Smooth muscle cell (in vitro differentiated cells): ENCODE results near the gene PARP14. TPM values are rescaled to one million over a fixed set of nuclear protein-coding genes. Genes with fewer than 3 reads are reported as not detected.

ENCODE experiments used
- DNase-seq: peaks from one replicate; lab custom pipeline; 2025; ENCODE audit not compliant: unreplicated experiment; lab: John Stamatoyannopoulos, UW
- H2AFZ ChIP-seq: fragments of 200-600 bp; sonication (generic); 2 replicates; pipeline ENCODE4 v1.6.0; 2016; ENCODE audit warnings: antibody characterized with exemption, low read depth, mild to moderate bottlenecking
- H3F3A ChIP-seq: fragments of 200-600 bp; sonication (generic); 2 replicates; pipeline ENCODE4 v1.6.0; 2017; ENCODE audit warnings: antibody characterized with exemption, low read depth
- H3K27ac ChIP-seq: fragments of 200-600 bp; sonication (generic); 2 replicates; pipeline ENCODE4 v1.5.1; 2016; ENCODE audit warnings: low read depth, mild to moderate bottlenecking
- H3K27me3 ChIP-seq: fragments of 200-600 bp; sonication (generic); 2 replicates; pipeline ENCODE4 v1.6.1; 2016; ENCODE audit warnings: low read depth, mild to moderate bottlenecking
- H3K36me3 ChIP-seq: fragments of 200-600 bp; sonication (generic); 2 replicates; pipeline ENCODE4 v1.5.1; 2016; ENCODE audit warnings: low read depth
- H3K4me1 ChIP-seq: fragments of 200-600 bp; sonication (generic); 2 replicates; pipeline ENCODE4 v1.5.1; 2016; ENCODE audit warnings: low read depth
- H3K4me2 ChIP-seq: fragments of 200-600 bp; sonication (generic); 2 replicates; pipeline ENCODE4 v1.6.0; 2016; ENCODE audit warnings: mild to moderate bottlenecking
- H3K4me3 ChIP-seq: fragments of 200-600 bp; sonication (generic); 2 replicates; pipeline ENCODE4 v1.5.1; 2016; ENCODE audit warnings: mild to moderate bottlenecking
- H3K79me2 ChIP-seq: fragments of 200-600 bp; sonication (generic); 2 replicates; pipeline ENCODE4 v1.6.0; 2016; ENCODE audit warnings: low read depth, mild to moderate bottlenecking
- H3K9ac ChIP-seq: fragments of 200-600 bp; sonication (generic); 2 replicates; pipeline ENCODE4 v1.6.0; 2016; ENCODE audit warnings: low read depth
- H3K9me3 ChIP-seq: fragments of 200-600 bp; sonication (generic); replicated peaks from 2 replicates; pipeline ENCODE4 v1.5.1; 2016; ENCODE audit warnings: low read depth
- H4K20me1 ChIP-seq: fragments of 200-600 bp; sonication (generic); 2 replicates; pipeline ENCODE4 v1.6.0; 2016; ENCODE audit warnings: low read depth
- CTCF ChIP-seq: fragments of 200-600 bp; sonication (generic); IDR thresholded peaks from 2 replicates; pipeline ENCODE4 v1.5.1; 2017; ENCODE audit warnings: borderline replicate concordance, mild to moderate bottlenecking, antibody characterized with exemption; ENCODE audit not compliant: insufficient read depth, poor library complexity, severe bottlenecking
- WGBS: methylation state at CpG from one replicate; pipeline ENCODE4 v1.1.7; 2016; ENCODE audit warnings: low lambda C conversion rate; 5-methylcytosine and 5-hydroxymethylcytosine counted together
- polyA plus RNA-seq: library from polyadenylated mRNA; unstranded; fragments of >200 nt; fragmentation: Nextera tagmentation; extraction: Ambion mirVana; gene quantifications from 2 replicates; pipeline ENCODE4 v1.2.1, GENCODE V29; 2016
- total RNA-seq: library from RNA; depleted of rRNA; stranded (reverse); fragments of >200 nt; gene quantifications from 2 replicates; pipeline ENCODE4 v1.2.3, GENCODE V29; 2014

The PARP14 gene
- total and polyA plus RNA-seq, 2 experiments from 2014 or later, result 2.8 to 14.5 TPM

GRCh38 chr3:122687298-122687697 is 6.7 kb downstream of the PARP14 start:
- no peak overlapping the region for H3K4me2 ChIP-seq
- H3K4me3 ChIP-seq, result no peak overlapping the region
- no peak overlapping the region for H2AFZ ChIP-seq
- peaks cover 12% of the 10 kb centered on the region for H3F3A ChIP-seq
- no peaks in the 10 kb centered on the region for H3K9me3 ChIP-seq
- no peaks in the 10 kb centered on the region for H3K36me3 ChIP-seq
- no peak overlapping the region for H3K27ac ChIP-seq
- H4K20me1 ChIP-seq, result no peaks in the 10 kb centered on the region
- H3K79me2 ChIP-seq, result no peaks in the 10 kb centered on the region
- H3K4me1 ChIP-seq, result no peaks in the 10 kb centered on the region
- no peak for DNase-seq
- TF ChIP-seq CTCF, result no peak
- H3K27me3 ChIP-seq, result no peaks in the 10 kb centered on the region
- WGBS, result 98% methylated on average over 2 of the region's 2 CpGs
- no peak overlapping the region for H3K9ac ChIP-seq

GRCh38 chr3:122688996-122689395 is 8.4 kb downstream of the PARP14 start:
- no peaks in the 10 kb centered on the region for H3K79me2 ChIP-seq
- peaks cover 12% of the 10 kb centered on the region for H3F3A ChIP-seq
- DNase-seq, result no peak
- no peak overlapping the region for H3K4me3 ChIP-seq
- no peak overlapping the region for H3K9ac ChIP-seq
- no peaks in the 10 kb centered on the region for H3K36me3 ChIP-seq
- no peak for TF ChIP-seq CTCF
- H3K9me3 ChIP-seq, result no peaks in the 10 kb centered on the region
- no peak overlapping the region for H3K4me2 ChIP-seq
- no peaks in the 10 kb centered on the region for H3K27me3 ChIP-seq
- WGBS, result 74% methylated on average over 4 of the region's 4 CpGs
- no peaks in the 10 kb centered on the region for H4K20me1 ChIP-seq
- peak overlapping the region; percentile 65 for H3K27ac ChIP-seq
- no peaks in the 10 kb centered on the region for H3K4me1 ChIP-seq
- no peak overlapping the region for H2AFZ ChIP-seq

- 18% methylated on average over 2 of the region's 2 CpGs for WGBS
- peaks cover 12% of the 10 kb centered on the region for H3F3A ChIP-seq
These were observed 8.9 kb downstream of the PARP14 start for GRCh38 chr3:122689587-122689986.

More at GRCh38 chr3:122689587-122689986, 8.9 kb downstream of the PARP14 start:
- Histone ChIP-seq H3K27me3 (no peaks in the 10 kb centered on the region), H3K36me3 (no peaks in the 10 kb centered on the region), H3K4me1 (no peaks in the 10 kb centered on the region), H3K9me3 (no peaks in the 10 kb centered on the region), H3K27ac (peak overlapping the region; percentile 65), H3K4me2 (no peak overlapping the region), H3K4me3 (no peak overlapping the region), H4K20me1 (no peaks in the 10 kb centered on the region), H2AFZ (no peak overlapping the region), H3K79me2 (no peaks in the 10 kb centered on the region), H3K9ac (no peak overlapping the region)
- DNase-seq, result no peak
- TF ChIP-seq CTCF, result no peak
